ENCODE measurements around the gene VCL.

DNA sequence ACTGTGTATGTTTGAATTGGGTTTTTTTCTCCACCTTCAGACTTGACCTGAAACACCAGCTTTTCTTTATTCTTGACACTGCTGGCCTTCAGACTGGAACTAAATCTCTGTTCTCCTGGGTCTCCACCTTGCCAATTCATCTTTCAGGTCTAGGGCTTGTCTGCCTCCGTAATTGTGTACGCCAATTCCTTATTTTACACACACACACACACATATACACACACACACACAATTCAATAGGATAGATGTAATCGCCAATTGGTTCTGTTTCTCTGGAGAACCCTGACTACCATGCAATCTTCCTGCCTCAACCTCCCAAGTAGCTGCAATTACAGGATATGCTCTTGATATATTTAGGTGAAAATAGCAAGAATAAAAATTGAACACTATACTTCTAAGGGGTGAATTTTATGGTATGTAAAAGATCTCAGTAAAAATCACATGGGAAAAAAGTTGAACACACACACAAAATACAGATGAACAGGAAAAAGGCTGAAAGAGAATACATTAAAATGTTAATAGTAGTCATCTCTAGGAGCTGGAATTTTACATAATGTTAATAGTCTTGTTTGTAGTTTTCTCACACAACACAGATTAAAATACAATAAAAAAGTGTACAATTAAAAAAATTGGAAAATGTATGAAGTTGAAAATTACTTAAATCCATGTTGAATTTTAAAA is 6.6 kb upstream of the VCL start:
- TF ChIP-seq EZH2phosphoT487 (IDR thresholded peaks at IDR 0.05; ENCODE audit: borderline replicate concordance) (no peak), POLR2A (IDR thresholded peaks at IDR 0.05; ENCODE audit: borderline replicate concordance, extremely low read depth, insufficient read depth, insufficient read length) (no peak), POLR2AphosphoS5 (IDR thresholded peaks at IDR 0.05; ENCODE audit: low read depth, low read length) (no peak)
- TF ChIP-seq, protein P1, sequence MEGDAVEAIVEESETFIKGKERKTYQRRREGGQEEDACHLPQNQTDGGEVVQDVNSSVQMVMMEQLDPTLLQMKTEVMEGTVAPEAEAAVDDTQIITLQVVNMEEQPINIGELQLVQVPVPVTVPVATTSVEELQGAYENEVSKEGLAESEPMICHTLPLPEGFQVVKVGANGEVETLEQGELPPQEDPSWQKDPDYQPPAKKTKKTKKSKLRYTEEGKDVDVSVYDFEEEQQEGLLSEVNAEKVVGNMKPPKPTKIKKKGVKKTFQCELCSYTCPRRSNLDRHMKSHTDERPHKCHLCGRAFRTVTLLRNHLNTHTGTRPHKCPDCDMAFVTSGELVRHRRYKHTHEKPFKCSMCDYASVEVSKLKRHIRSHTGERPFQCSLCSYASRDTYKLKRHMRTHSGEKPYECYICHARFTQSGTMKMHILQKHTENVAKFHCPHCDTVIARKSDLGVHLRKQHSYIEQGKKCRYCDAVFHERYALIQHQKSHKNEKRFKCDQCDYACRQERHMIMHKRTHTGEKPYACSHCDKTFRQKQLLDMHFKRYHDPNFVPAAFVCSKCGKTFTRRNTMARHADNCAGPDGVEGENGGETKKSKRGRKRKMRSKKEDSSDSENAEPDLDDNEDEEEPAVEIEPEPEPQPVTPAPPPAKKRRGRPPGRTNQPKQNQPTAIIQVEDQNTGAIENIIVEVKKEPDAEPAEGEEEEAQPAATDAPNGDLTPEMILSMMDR (IDR thresholded peaks at IDR 0.05 in 2 of 3, conservative IDR thresholded peaks at IDR 0.05 in 1 of 3; ENCODE audit: borderline replicate concordance in 1 of 3, insufficient read depth in 1 of 3, low read depth in 2 of 3, low read length in 2 of 3), result no peak
- TF ChIP-seq, protein P2, sequence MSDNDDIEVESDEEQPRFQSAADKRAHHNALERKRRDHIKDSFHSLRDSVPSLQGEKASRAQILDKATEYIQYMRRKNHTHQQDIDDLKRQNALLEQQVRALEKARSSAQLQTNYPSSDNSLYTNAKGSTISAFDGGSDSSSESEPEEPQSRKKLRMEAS (IDR thresholded peaks at IDR 0.05), result no peak

All from HCT116 (cell line).